Activated naive CD4-positive, alpha-beta T cell treated with anti-CD3 and anti-CD28 coated beads, Interleukin-2, amount 10 ng/mL, durations not matched to agents 7 days and 5 days (primary cell): Measurements from ENCODE around the gene PRM2.

ENCODE experiments used
- CTCF ChIA-PET: fragments of 350-600 bp; sonication (Branson Sonifier 250); formaldehyde crosslinking; loops from one replicate; lab custom pipeline; 2021; ENCODE audit warnings: antibody characterized with exemption; lab: Charles Lee
- DNase-seq: peaks from one replicate; pipeline ENCODE4 v3.0.0-alpha.2; 2020
- H3K27ac Mint-ChIP-seq: one replicate; pipeline ENCODE4 v1.8.0; 2021; ENCODE audit warnings: mild to moderate bottlenecking, moderate library complexity, mixed read lengths
- H3K27me3 Mint-ChIP-seq: one replicate; pipeline ENCODE4 v1.8.0; 2021; ENCODE audit warnings: mild to moderate bottlenecking, mixed read lengths
- H3K36me3 Mint-ChIP-seq: one replicate; pipeline ENCODE4 v1.8.0; 2021; ENCODE audit warnings: mixed read lengths
- H3K4me1 Mint-ChIP-seq: one replicate; pipeline ENCODE4 v1.8.0; 2021; ENCODE audit warnings: mixed read lengths
- H3K4me3 Mint-ChIP-seq: one replicate; pipeline ENCODE4 v1.8.0; 2021; ENCODE audit warnings: mild to moderate bottlenecking, moderate library complexity, mixed read lengths
- H3K9me3 Mint-ChIP-seq: one replicate; pipeline ENCODE4 v1.8.0; 2021; ENCODE audit warnings: mixed read lengths

PRM2 gene

DNA sequence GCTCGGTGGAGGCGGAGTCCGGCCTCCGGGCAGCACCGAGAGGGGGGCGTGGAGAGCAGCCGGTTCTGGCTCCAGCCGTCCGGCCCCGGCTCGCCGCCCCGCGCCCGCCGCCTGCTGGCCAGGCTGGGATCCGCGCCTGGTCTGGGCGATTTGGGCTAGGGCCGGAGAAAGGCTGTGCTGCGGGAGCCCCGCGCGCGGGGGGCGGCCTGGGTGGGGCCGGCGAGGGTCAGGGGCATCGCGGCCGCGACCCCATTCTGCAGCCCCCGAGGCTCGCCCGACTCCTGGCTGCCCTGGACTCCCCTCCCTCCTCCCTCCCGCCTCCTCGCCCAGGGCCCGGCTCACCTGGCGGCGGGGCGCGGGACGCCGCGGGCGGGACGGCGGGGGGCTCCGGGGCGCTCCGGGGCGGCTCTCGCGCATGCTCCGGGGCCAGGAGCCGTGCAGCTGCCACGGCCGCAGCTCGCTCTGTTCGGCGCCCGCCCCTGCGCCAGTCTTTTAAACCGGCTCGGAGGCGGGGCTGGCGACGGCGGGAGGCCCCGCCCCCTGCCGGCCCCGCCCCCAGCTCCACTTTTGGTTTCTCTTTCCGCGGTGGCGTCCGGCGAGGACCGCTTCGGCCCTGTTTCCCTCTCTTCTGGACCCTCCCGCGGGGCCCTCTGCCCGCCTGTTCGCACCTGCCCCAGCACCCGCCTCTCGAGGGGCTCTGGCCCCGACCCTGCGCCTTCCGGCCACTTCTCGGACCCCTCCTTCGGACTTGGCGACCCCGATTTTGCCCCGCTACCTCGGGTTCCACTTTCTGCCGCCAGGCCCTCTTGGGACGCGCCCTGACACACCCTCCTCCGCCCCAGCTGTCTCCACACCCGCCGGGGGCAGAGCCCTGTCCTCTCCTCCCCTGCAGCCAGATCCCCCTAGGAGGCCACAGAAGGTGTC is 20.3 kb downstream of the PRM2 start, which contains the start of gene SOCS1:
TSS of gene SOCS1 (minus strand) at position 468 of the 924 bp plus-strand sequence. CDS start 726 bp downstream, outside the sequence.
- H3K27me3 Mint-ChIP-seq = peaks cover 10% of the 10 kb centered on the region
- peak within 1 kb of the TSS; percentile 98 for H3K4me3 Mint-ChIP-seq
- CTCF ChIA-PET = interaction anchor here (0.5 to 9.6 kb wide), 31 partner anchors 10 to 303 kb away, joined by 3 to 132 read pairs (median 4); no protein-coding TSS in a partner anchor
- H3K36me3 Mint-ChIP-seq = peaks cover 41% of the 10 kb centered on the region
- H3K9me3 Mint-ChIP-seq = no peaks in the 10 kb centered on the region
- peak within 1 kb of the TSS; percentile 94 for H3K27ac Mint-ChIP-seq
- peak; percentile 89 for DNase-seq
- peaks cover 59% of the 10 kb centered on the region for H3K4me1 Mint-ChIP-seq

DNA sequence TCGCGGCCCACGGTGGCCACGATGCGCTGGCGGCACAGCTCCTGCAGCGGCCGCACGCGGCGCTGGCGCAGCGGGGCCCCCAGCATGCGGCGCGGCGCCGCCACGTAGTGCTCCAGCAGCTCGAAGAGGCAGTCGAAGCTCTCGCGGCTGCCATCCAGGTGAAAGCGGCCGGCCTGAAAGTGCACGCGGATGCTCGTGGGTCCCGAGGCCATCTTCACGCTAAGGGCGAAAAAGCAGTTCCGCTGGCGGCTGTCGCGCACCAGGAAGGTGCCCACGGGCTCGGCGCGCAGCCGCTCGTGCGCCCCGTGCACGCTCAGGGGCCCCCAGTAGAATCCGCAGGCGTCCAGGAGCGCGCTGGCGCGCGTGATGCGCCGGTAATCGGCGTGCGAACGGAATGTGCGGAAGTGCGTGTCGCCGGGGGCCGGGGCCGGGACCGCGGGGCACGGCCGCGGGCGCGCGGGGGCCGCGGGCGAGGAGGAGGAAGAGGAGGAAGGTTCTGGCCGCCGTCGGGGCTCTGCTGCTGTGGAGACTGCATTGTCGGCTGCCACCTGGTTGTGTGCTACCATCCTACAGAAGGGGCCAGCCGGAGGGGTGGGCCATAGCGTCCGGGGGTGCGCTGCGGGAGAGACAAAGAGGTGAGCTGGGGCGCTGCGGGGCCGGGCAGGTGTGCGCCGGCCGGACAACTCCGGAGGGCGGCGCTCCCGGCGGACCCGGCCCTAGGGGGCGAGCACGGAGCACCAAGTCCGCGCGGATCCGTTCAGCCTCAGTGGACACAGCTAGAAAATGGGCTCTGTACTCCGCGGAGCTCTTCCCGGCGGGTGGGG is 21.2 kb downstream of the PRM2 start:
- Mint-ChIP-seq H3K9me3 (no peaks in the 10 kb centered on the region), H3K4me3 (peak overlapping the region; percentile 98), H3K27ac (peak overlapping the region; percentile 91), H3K36me3 (peaks cover 48% of the 10 kb centered on the region), H3K4me1 (peaks cover 61% of the 10 kb centered on the region), H3K27me3 (peaks cover 4% of the 10 kb centered on the region)
- peak; percentile 77 for DNase-seq
- CTCF ChIA-PET = interaction anchor here (0.5 to 9.6 kb wide), 28 partner anchors 9 to 302 kb away, joined by 3 to 132 read pairs (median 4); no protein-coding TSS in a partner anchor

DNA sequence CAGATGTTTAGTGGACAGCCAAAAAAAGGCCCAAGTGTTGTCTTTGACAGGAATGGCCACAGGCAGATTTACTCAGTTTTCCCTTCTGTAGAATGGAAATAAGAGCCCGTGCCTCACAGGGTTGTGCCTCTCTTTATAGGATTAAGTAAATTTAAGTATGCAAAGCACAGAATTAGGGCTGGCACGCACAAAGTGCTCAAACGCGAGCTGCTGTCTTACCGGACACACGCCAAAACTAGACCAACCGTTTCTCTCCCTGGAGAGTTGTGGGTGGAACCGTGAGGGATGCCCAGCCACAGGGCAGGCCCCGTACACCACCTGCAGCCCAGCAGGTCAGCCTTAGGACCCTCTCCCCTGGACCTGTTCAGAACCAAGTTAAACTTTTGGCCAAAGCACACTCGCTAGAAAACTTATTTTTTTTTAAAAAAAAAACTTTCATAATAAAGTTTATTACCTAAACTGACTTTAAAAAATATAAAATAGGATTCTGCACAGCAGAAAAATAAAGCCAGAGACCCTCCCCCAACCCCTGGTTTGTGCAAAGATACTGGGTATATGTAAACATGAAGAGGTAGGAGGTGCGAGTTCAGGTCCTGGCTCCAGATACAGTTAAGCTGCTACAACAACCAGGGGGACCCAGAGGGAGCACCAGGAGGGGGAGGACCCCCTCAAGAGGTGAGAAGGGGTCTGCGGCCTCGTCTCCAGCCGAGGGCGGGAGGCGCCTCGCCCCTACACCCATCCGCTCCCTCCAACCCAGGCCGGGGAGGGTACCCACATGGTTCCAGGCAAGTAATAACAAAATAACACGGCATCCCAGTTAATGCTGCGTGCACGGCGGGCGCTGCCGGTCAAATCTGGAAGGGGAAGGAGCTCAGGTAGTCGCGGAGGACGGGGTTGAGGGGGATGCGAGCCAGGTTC is 22.0 kb downstream of the PRM2 start:
- H3K27me3 Mint-ChIP-seq = no peaks in the 10 kb centered on the region
- DNase-seq = peak; percentile 37
- peaks cover 55% of the 10 kb centered on the region for H3K36me3 Mint-ChIP-seq
- peaks cover 56% of the 10 kb centered on the region for H3K4me1 Mint-ChIP-seq
- H3K27ac Mint-ChIP-seq = peak overlapping the region; percentile 91
- CTCF ChIA-PET = interaction anchor here (0.6 to 9.6 kb wide), 16 partner anchors 8 to 290 kb away, joined by 3 to 132 read pairs (median 5); no protein-coding TSS in a partner anchor
- no peaks in the 10 kb centered on the region for H3K9me3 Mint-ChIP-seq
- peak overlapping the region; percentile 98 for H3K4me3 Mint-ChIP-seq

DNA sequence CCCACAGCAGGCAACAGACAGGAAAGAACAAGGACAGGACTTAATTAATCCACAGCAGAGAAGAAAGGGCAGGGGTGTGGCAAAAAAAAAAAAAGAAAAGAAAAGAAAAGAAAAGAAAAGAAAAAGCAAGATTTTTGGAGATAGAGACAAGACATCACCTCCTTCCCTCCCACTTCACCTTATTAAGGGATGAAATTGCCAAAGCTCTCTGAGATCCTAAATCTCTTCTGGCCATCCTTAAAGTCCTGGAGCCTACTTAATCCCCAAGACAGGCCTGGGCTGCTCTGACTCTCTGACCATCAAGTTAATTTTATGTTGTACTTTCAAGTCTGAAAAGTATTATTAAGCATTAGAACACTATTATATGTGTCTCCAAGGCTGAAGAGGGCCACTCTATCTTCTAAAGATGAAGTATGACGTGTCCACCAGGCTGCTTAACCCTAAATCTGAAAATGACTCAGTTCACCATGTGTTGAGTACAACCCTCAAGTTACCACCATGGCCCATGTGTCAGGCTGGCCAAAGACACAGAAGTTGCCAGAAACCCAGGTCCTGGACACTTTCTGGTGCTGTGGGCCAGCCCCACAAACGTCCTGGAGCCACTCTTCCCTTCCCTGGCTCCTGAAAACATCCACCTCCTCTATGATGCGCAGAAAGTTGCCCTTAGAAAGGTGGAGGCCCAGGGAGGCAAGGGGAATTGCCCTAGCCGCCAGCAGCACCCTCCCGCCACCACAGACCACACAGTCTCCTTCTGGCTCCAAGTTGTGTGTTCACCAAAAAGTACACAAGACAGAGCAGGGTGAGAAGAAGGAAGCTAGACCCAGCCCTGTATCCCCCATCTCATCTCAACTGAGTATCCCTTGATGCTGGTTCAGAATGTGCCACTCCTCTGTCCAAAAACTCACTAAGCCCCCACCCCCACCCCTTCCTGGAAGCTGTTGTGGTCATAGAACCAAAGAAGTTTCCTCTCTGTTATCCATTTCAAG is 23.0 kb downstream of the PRM2 start:
- peaks cover 54% of the 10 kb centered on the region for H3K4me1 Mint-ChIP-seq
- peak overlapping the region; percentile 91 for H3K27ac Mint-ChIP-seq
- H3K4me3 Mint-ChIP-seq = peak overlapping the region; percentile 98
- no peaks in the 10 kb centered on the region for H3K9me3 Mint-ChIP-seq
- peaks cover 59% of the 10 kb centered on the region for H3K36me3 Mint-ChIP-seq
- peak; percentile 62 for DNase-seq
- CTCF ChIA-PET = interaction anchor here (0.6 to 9.6 kb wide), 14 partner anchors 15 to 289 kb away, joined by 3 to 132 read pairs (median 5); no protein-coding TSS in a partner anchor
- H3K27me3 Mint-ChIP-seq = no peaks in the 10 kb centered on the region

DNA sequence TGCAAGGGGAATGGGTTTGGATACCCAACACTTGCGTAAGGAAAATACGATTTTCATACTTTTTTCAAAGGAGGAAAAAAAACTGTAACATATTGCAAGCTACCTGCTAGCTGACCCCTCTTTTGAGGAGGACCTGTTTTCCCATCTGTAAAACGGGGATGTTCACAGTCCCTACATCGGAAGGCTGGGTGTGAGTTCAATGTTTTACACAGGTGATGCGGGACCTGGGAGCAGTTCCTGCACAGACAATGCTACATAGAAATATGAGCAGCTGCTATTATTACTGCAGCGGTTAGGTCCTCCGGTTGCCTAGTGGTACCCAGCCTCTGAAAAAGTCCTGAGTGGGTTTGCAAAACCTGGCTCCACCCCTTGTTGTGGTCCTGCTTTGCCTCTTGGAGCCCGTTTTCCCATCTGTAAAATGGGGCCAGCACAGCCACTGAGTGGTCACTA is 23.8 kb downstream of the PRM2 start:
- Mint-ChIP-seq H3K4me3 (peak overlapping the region; percentile 98), H3K4me1 (peaks cover 54% of the 10 kb centered on the region), H3K9me3 (no peaks in the 10 kb centered on the region), H3K36me3 (peaks cover 65% of the 10 kb centered on the region), H3K27ac (peak overlapping the region; percentile 91), H3K27me3 (no peaks in the 10 kb centered on the region)
- DNase-seq = no peak
- CTCF ChIA-PET = interaction anchor here (0.7 to 9.6 kb wide), 8 partner anchors 14 to 288 kb away, joined by 3 to 95 read pairs (median 5); no protein-coding TSS in a partner anchor

DNA sequence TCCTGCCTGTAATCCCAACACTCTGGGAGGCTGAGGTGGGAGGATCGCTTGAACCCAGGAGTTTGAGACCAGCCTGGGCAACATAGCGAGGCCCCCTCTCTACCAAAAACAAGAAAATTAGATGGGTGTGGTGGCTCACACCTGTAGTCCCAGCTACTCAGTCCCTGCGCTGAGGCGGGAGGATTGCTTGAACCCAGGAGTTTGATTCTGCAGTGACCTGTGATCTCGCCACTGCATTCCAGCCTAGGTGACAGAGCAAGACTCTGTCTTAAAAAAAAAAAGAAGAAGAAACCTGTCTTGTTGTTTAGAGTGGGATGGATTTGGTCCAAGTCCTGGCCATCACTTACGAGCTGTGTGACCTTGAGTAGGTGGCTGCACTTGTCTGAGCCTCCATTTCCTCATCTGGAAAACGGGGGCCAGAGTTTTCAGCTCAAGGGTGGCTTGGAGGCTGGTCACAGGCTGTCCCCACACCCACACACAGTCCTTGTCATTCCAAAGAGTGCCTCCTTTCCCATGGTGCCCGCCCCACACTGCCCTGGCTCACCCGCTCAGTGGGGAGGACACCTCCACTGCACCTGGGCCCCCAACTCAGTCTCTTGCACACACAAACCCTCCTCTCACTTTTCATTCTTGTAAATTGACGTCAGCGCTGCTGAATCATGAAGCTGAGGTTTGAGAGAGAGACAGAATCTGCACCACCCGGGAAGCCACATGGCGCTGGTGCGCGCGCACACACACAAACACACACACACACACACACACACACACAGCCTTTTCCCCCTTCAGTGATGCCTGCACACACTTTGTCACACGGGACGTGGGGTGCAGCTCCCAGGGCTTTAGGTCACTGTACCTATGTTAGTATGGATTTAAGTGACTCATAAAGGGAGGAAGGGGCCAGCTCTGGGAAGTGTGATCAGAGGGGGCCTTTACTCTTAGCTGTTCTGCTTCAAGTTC is 24.5 kb downstream of the PRM2 start:
- Mint-ChIP-seq H3K9me3 (no peaks in the 10 kb centered on the region), H3K4me1 (peaks cover 53% of the 10 kb centered on the region), H3K27ac (peak overlapping the region; percentile 91), H3K27me3 (no peaks in the 10 kb centered on the region), H3K36me3 (peaks cover 65% of the 10 kb centered on the region), H3K4me3 (peak overlapping the region; percentile 98)
- CTCF ChIA-PET = interaction anchor here (1.0 to 9.6 kb wide), 8 partner anchors 14 to 287 kb away, joined by 3 to 95 read pairs (median 5); no protein-coding TSS in a partner anchor
- DNase-seq = peak; percentile 77

DNA sequence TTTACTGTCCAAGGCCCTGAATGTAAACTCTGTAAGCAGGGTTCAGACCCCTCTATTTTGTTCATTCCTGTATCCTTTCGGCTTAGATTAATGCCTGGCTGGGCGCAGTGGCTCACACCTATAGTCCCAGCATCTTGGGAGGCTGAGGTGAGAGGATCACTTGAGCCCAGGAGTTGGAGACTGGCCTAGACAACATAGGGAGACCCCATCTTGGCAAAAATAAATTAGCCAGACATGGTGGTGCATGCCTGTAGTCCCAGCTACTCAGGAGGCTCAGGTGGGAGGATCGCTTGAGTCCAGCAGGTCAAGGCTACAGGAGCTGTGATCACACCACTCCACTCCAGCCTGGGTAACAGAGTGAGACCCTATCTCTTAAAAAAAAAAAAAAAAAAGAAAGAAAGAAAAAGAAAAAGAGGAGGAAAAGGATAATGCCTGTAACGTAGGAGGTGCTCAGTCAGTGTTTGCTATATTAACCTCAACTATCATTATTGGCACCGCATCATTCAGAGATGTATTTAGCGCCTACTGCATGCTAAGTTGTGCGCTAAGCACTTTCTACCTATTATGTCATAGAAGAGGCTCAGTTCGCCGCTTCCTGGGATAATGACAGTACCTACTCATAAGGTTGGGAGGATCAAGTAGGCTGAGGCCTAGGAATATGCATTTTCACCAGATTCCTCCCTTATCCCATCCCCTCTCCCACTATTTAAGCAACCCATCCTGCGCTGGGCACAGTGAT is 25.3 kb downstream of the PRM2 start:
- peak overlapping the region; percentile 98 for H3K4me3 Mint-ChIP-seq
- peaks cover 68% of the 10 kb centered on the region for H3K36me3 Mint-ChIP-seq
- H3K9me3 Mint-ChIP-seq = no peaks in the 10 kb centered on the region
- H3K4me1 Mint-ChIP-seq = peaks cover 57% of the 10 kb centered on the region
- no peaks in the 10 kb centered on the region for H3K27me3 Mint-ChIP-seq
- H3K27ac Mint-ChIP-seq = peak overlapping the region; percentile 91
- CTCF ChIA-PET = interaction anchor here (1.1 to 9.6 kb wide), 3 partner anchors 26 to 280 kb away, joined by 3 to 95 read pairs (median 4); no protein-coding TSS in a partner anchor
- no peak for DNase-seq

DNA sequence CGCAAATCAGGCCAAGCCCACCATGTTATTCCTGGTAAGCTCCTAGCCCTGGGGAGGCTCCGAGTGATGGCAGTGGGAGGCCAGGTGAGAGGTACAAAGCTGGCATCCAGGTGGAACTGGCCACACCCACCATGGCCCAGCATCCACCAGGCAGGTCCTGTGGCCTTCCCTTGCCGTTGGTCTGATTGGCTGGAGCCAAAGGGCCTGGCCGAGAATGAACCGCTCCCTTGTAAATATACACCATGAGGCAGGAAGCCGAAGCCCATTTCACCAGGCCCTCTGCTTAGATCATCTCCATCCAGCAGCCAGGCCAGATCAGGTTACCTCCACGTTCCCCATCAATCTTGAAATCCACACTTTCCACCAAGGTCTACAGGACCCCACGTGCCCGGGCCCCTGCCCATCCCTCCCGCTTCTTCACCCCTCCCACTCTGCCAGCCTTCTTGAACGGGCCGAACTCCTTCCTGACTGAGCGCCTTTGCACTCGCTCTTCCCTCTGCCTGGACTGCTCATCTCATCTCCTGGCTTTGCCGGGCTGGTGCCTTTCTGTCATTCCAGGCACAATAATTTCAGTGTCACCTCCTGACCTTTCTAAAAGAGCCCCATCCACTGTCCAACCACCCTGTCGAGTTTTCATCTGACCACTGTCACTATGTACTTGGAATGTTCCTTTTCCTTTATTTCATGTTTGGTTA is 26.0 kb downstream of the PRM2 start:
- DNase-seq = peak; percentile 42
- Mint-ChIP-seq H3K9me3 (no peaks in the 10 kb centered on the region), H3K4me1 (peaks cover 64% of the 10 kb centered on the region)

DNA sequence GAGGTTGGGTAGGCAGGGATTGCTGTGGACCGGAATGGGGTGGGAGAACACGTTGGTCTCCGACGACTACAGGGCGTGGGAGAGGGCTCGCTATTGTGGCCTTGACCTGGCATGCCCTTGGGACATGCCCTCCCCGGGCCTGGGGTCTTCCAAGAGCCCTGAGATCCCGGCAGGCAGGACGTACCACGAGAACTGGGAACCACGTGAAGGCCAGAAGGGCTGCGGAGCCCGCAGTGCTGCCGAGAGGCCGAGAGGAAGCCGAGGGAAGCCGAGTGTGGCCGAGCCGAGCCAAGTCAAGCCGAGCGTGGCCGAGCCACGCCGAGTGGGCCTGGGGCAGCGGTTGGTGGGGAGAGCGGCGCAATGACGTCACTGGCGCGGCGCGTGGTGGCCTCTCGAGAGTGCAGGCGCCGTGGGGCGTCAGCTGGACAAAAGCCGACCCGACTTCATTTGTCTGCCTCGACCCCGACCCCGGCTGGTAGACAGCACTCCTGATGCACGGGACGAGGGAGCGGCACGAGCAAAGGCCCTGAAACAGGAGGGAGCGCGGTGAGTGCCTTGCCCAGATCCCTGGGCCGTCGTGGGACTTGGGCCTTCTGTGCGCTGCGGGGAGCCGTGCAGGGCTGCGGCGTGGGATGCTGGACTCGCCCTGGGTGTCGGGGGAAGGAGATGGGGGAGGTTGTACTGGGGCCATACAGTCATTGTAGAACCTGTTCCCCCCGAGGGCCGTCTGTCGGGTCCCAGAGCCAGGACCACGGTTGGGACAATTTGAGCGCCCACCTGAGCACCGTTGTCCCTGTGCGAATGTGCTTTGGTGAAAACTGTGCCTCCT is 26.8 kb downstream of the PRM2 start:
- Mint-ChIP-seq H3K9me3 (no peaks in the 10 kb centered on the region), H3K36me3 (peaks cover 65% of the 10 kb centered on the region), H3K4me1 (peaks cover 70% of the 10 kb centered on the region), H3K27me3 (no peaks in the 10 kb centered on the region), H3K27ac (peak overlapping the region; percentile 72), H3K4me3 (peak overlapping the region; percentile 18)
- CTCF ChIA-PET = no interaction called here
- DNase-seq = no peak

More for the DNA sequence above, 26.0 kb downstream of the PRM2 start:
- CTCF ChIA-PET = interaction anchor here (9.6 kb wide), 1 partner anchor 280 kb away, joined by 95 read pairs; no protein-coding TSS in a partner anchor
- H3K4me3 Mint-ChIP-seq = peak overlapping the region; percentile 11
- H3K36me3 Mint-ChIP-seq = peaks cover 70% of the 10 kb centered on the region
- H3K27me3 Mint-ChIP-seq = no peaks in the 10 kb centered on the region
- peak overlapping the region; percentile 86 for H3K27ac Mint-ChIP-seq
